H1 (cell line): ENCODE measurements around the gene API5. TPM values are rescaled to one million over a fixed set of nuclear protein-coding genes. Genes with fewer than 3 reads are reported as not detected.

Experiments used
- CTCF ChIA-PET: fragments of 300-600 bp; sonication (Branson Sonifier 250); formaldehyde crosslinking; loops from one replicate; lab custom pipeline; 2021; ENCODE audit not compliant: partially characterized antibody; lab: Charles Lee
- POLR2A ChIA-PET: fragments of 300-600 bp; sonication (Branson Sonifier 250); formaldehyde crosslinking; loops from one replicate; lab custom pipeline; 2021; ENCODE audit warnings: inconsistent platforms; ENCODE audit not compliant: partially characterized antibody; lab: Charles Lee
- DNase-seq, 2 experiments: peaks; one replicate each; pipeline versions ENCODE4 v3.0.0 to v3.0.0-alpha.2; 2010 to 2022; ENCODE audit warnings: low spot score in 2 of 2, low read depth in 1 of 2, mixed read lengths in 1 of 2
- FAIRE-seq: peaks from 2 replicates; lab custom pipeline; 2011; peaks lifted over from hg19 to GRCh38; lab: Jason Lieb, UNC
- H2AFZ ChIP-seq: 2 replicates; pipeline ENCODE4 v1.8.1; 2012; ENCODE audit warnings: low read length, inconsistent platforms
- H2AK5ac ChIP-seq: 2 replicates; pipeline ENCODE4 v1.6.1; 2013; ENCODE audit warnings: low read depth, low read length
- H2BK120ac ChIP-seq: replicated peaks from 2 replicates; pipeline ENCODE3; 2013; ENCODE audit warnings: low read depth, low read length, inconsistent platforms
- H2BK12ac ChIP-seq: 2 replicates; pipeline ENCODE4 v1.6.1; 2013; ENCODE audit warnings: low read depth, low read length
- H2BK15ac ChIP-seq: 2 replicates; pipeline ENCODE4 v1.6.1; 2013; ENCODE audit warnings: low read length
- H2BK20ac ChIP-seq: 2 replicates; pipeline ENCODE4 v1.6.1; 2013; ENCODE audit warnings: low read length
- H2BK5ac ChIP-seq: 2 replicates; pipeline ENCODE4 v1.6.1; 2013; ENCODE audit warnings: low read depth, low read length
- H3K14ac ChIP-seq: 2 replicates; pipeline ENCODE4 v1.6.1; 2013; ENCODE audit warnings: inconsistent platforms; ENCODE audit not compliant: insufficient read length
- H3K18ac ChIP-seq: 2 replicates; pipeline ENCODE4 v1.6.1; 2013; ENCODE audit warnings: low read length; ENCODE audit errors: extremely low read depth
- H3K23ac ChIP-seq: 2 replicates; pipeline ENCODE4 v1.6.1; 2013; ENCODE audit warnings: inconsistent platforms; ENCODE audit not compliant: insufficient read length
- H3K23me2 ChIP-seq: 2 replicates; pipeline ENCODE4 v1.6.1; 2013; ENCODE audit warnings: low read depth, low read length
- H3K27ac ChIP-seq: 2 replicates; pipeline ENCODE4 v1.6.1; 2011; ENCODE audit warnings: low read depth, low read length, inconsistent platforms
- H3K27me3 ChIP-seq, 4 experiments: replicated peaks in 1 of 4; 1 replicate in 1 of 4; 2 replicates in 3 of 4; pipeline versions ENCODE4 v1.6.1 to v1.8.1; 2011 to 2013; ENCODE audit warnings: low read length in 3 of 4, mild to moderate bottlenecking in 3 of 4, inconsistent platforms in 2 of 4, mixed read lengths in 2 of 4, moderate library complexity in 1 of 4; ENCODE audit not compliant: control insufficient read depth in 3 of 4, insufficient read depth in 3 of 4; ENCODE audit errors: extremely low read depth in 1 of 4
- H3K36me3 ChIP-seq, 4 experiments: 2 replicates each; pipeline versions ENCODE4 v1.6.1 to v1.8.1; 2011 to 2013; ENCODE audit warnings: mild to moderate bottlenecking in 4 of 4, low read length in 3 of 4, moderate library complexity in 2 of 4, control low read depth in 1 of 4, inconsistent platforms in 1 of 4; ENCODE audit not compliant: insufficient read depth in 4 of 4, control insufficient read depth in 2 of 4
- H3K4ac ChIP-seq: replicated peaks from 2 replicates; pipeline ENCODE3; 2013; ENCODE audit warnings: low read length, low read depth, mixed read lengths, inconsistent platforms; ENCODE audit not compliant: insufficient read length
- H3K4me1 ChIP-seq, 4 experiments: replicated peaks in 1 of 4; 1 replicate in 1 of 4; 2 replicates in 3 of 4; pipeline versions ENCODE4 v1.6.1 to v1.8.1; 2011 to 2013; ENCODE audit warnings: low read length in 3 of 4, inconsistent platforms in 2 of 4, mixed read lengths in 1 of 4; ENCODE audit not compliant: insufficient read depth in 4 of 4, control insufficient read depth in 3 of 4
- H3K4me2 ChIP-seq, 2 experiments: 2 replicates each; pipeline versions ENCODE4 v1.6.1 to v1.8.1; 2011 to 2013; ENCODE audit warnings: low read depth in 2 of 2, low read length in 2 of 2, control low read depth in 1 of 2, inconsistent platforms in 1 of 2, mild to moderate bottlenecking in 1 of 2; ENCODE audit not compliant: insufficient read depth in 1 of 2
- H3K4me3 ChIP-seq, 4 experiments: fragments of 200-600, 300-600 bp in 1 of 4; sonication (generic), shearing (Covaris generic), sonication (Bioruptor Twin) in 1 of 4; 2 replicates each; pipeline versions ENCODE4 v1.5.1 to v1.8.1; 2011 to 2016; ENCODE audit warnings: low read length in 4 of 4, low read depth in 3 of 4, control low read depth in 2 of 4, inconsistent platforms in 2 of 4, mild to moderate bottlenecking in 2 of 4, mixed read lengths in 1 of 4, moderate library complexity in 1 of 4; ENCODE audit not compliant: insufficient read depth in 2 of 4; ENCODE audit errors: extremely low read depth in 1 of 4
- H3K56ac ChIP-seq: replicated peaks from 2 replicates; pipeline ENCODE3; 2013; ENCODE audit warnings: low read depth, mild to moderate bottlenecking, mixed read lengths, low read length, inconsistent platforms; ENCODE audit not compliant: insufficient read length
- H3K79me1 ChIP-seq: 2 replicates; pipeline ENCODE4 v1.6.1; 2013; ENCODE audit warnings: low read depth, low read length, control low read depth
- H3K79me2 ChIP-seq, 2 experiments: 2 replicates each; pipeline versions ENCODE4 v1.6.1 to v1.8.1; 2012 to 2013; ENCODE audit warnings: low read length in 2 of 2, mild to moderate bottlenecking in 2 of 2, inconsistent platforms in 1 of 2; ENCODE audit not compliant: insufficient read depth in 2 of 2, control insufficient read depth in 1 of 2
- H3K9ac ChIP-seq, 4 experiments: replicated peaks in 1 of 4; 1 replicate in 1 of 4; 2 replicates in 3 of 4; pipeline versions ENCODE4 v1.6.1 to v1.8.1; 2011 to 2013; ENCODE audit warnings: low read depth in 3 of 4, low read length in 3 of 4, control low read depth in 2 of 4, mild to moderate bottlenecking in 2 of 4, moderate library complexity in 2 of 4, inconsistent platforms in 1 of 4; ENCODE audit errors: extremely low read depth in 1 of 4
- H3K9me3 ChIP-seq, 2 experiments: 2 replicates each; pipeline versions ENCODE4 v1.6.1 to v1.8.1; 2012 to 2013; ENCODE audit warnings: mild to moderate bottlenecking in 2 of 2, moderate library complexity in 2 of 2, control low read depth in 1 of 2, inconsistent platforms in 1 of 2, low read depth in 1 of 2, low read length in 1 of 2, mixed read lengths in 1 of 2; ENCODE audit not compliant: insufficient read depth in 2 of 2
- H4K20me1 ChIP-seq, 2 experiments: replicated peaks in 1 of 2; 2 replicates each; pipeline versions ENCODE3 to v1.8.1; 2011 to 2013; ENCODE audit warnings: inconsistent platforms in 2 of 2, low read length in 2 of 2, mild to moderate bottlenecking in 1 of 2; ENCODE audit not compliant: insufficient read depth in 2 of 2, control insufficient read depth in 1 of 2
- H4K5ac ChIP-seq: 2 replicates; pipeline ENCODE4 v1.6.1; 2013; ENCODE audit warnings: low read length, low read depth, mixed read lengths, inconsistent platforms; ENCODE audit not compliant: insufficient read length
- H4K8ac ChIP-seq: 2 replicates; pipeline ENCODE4 v1.8.0; 2013; ENCODE audit warnings: mild to moderate bottlenecking, moderate library complexity, low read length, inconsistent platforms; ENCODE audit not compliant: insufficient read depth; ENCODE audit errors: extremely low read depth
- H4K91ac ChIP-seq: replicated peaks from 2 replicates; pipeline ENCODE3; 2013; ENCODE audit warnings: low read length, mixed read lengths, inconsistent platforms; ENCODE audit not compliant: insufficient read length
- CBX5 ChIP-seq: fragments of 300-800, 300-1000 bp; sonication (generic); IDR thresholded peaks from 2 replicates; pipeline ENCODE4 v1.7.1; 2016; ENCODE audit warnings: antibody characterized with exemption, low read length, low read depth
- GABPA ChIP-seq: IDR thresholded peaks from 2 replicates; pipeline ENCODE4 v1.6.1; 2011; ENCODE audit warnings: mild to moderate bottlenecking, low read length, moderate library complexity, borderline replicate concordance; ENCODE audit not compliant: insufficient read depth
- JUN ChIP-seq: IDR thresholded peaks from 2 replicates; pipeline ENCODE4 v1.6.1; 2011; ENCODE audit warnings: low read depth, mild to moderate bottlenecking, improper control_type of control experiment, low read length
- RXRA ChIP-seq: IDR thresholded peaks from 2 replicates; pipeline ENCODE4 v1.6.1; 2011; ENCODE audit warnings: low read depth, mild to moderate bottlenecking, low read length, moderate library complexity; ENCODE audit not compliant: insufficient read depth
- SIX5 ChIP-seq: IDR thresholded peaks from 2 replicates; pipeline ENCODE4 v1.6.1; 2011; ENCODE audit warnings: mild to moderate bottlenecking, low read depth, low read length
- SP1 ChIP-seq: IDR thresholded peaks from 2 replicates; pipeline ENCODE4 v1.6.1; 2011; ENCODE audit warnings: low read depth, low read length
- TAF1 ChIP-seq: IDR thresholded peaks from 2 replicates; pipeline ENCODE4 v1.6.1; 2011; ENCODE audit warnings: mild to moderate bottlenecking, low read depth, low read length
- WGBS, 2 experiments: shearing (Covaris generic) in 1 of 2; methylation state at CpG; one replicate each; pipeline versions ENCODE4 v1.1.6 to v1.1.7; 2013 to 2015; ENCODE audit warnings: low lambda C conversion rate in 2 of 2, mixed read lengths in 2 of 2, inconsistent platforms in 1 of 2, low coverage in 1 of 2, missing lambda C conversion rate in 1 of 2; ENCODE audit not compliant: insufficient replicate concordance in 2 of 2, insufficient coverage in 1 of 2, insufficient read length in 1 of 2; ENCODE audit errors: extremely low coverage in 1 of 2, missing lambda C conversion rate in 1 of 2; 5-methylcytosine and 5-hydroxymethylcytosine counted together
- polyA plus RNA-seq, 7 experiments: library from polyadenylated mRNA; depleted of rRNA in 3 of 7; stranded (reverse) in 5 of 7; unstranded in 2 of 7; fragments of >200 nt in 5 of 7; fragments of 200-250 nt in 2 of 7; gene quantifications; 1 replicate in 5 of 7; 2 replicates in 1 of 7; 4 replicates in 1 of 7; pipeline versions ENCODE4 v1.2.1 to v1.2.3, GENCODE V29; 2011 to 2013; ENCODE audit warnings: missing spikeins in 2 of 7, mixed read lengths in 2 of 7
- total RNA-seq: library from RNA; stranded (reverse); fragmentation: NEBNext Ultra II Directional; extraction: Animal tissue kit (Norgen Biotek cat#: 25700); gene quantifications from 2 replicates; pipeline ENCODE4 v1.2.1, GENCODE V29; 2021

The API5 gene
- total and polyA plus RNA-seq, 2 of the 8 experiments (the other 6 are each of a cell fraction or from before 2014, with no cell fraction given), result 39.1 to 155 TPM

- Histone ChIP-seq H4K91ac (no peak overlapping the region), H3K23me2 (no peaks in the 10 kb centered on the region), H3K79me2 (peaks cover 39 to 96% of the 10 kb centered on the region in 2 experiments), H4K8ac (no peak overlapping the region), H3K23ac (no peak overlapping the region), H3K9ac (no peak overlapping the region), H2BK5ac (no peak overlapping the region), H3K56ac (no peak overlapping the region), H2BK120ac (no peak overlapping the region), H3K4me2 (no peak overlapping the region), H3K4ac (no peak overlapping the region), H3K36me3 (peaks cover 0 to 14% (median 0%) of the 10 kb centered on the region in 4 experiments; a peak in 3 of 8 replicates), H2AFZ (no peak overlapping the region), H4K5ac (no peak overlapping the region), H2BK12ac (no peak overlapping the region), H3K27ac (no peak overlapping the region), H3K79me1 (peaks cover 11% of the 10 kb centered on the region), H3K18ac (no peak overlapping the region), H3K27me3 (no peaks in the 10 kb centered on the region), H3K4me1 (no peaks in the 10 kb centered on the region), H2AK5ac (no peak overlapping the region), H3K4me3 (no peak overlapping the region), H3K9me3 (no peaks in the 10 kb centered on the region), H2BK20ac (no peak overlapping the region), H2BK15ac (no peak overlapping the region), H4K20me1 (peaks cover 4 to 17% of the 10 kb centered on the region in 2 experiments), H3K14ac (no peak overlapping the region)
- DNase-seq (no peak), FAIRE-seq (no peak)
- CTCF ChIA-PET, result interaction anchor here (0.6 to 1.0 kb wide), 2 partner anchors 31 to 622 kb away, joined by 3 to 4 read pairs; no protein-coding TSS in a partner anchor
- POLR2A ChIA-PET, result interaction anchor here (1.0 to 1.9 kb wide), 3 partner anchors 8 to 14 kb away, joined by 3 to 5 read pairs (median 4); partner anchors contain the start of gene TTC17
- TF ChIP-seq RXRA, result no peak
- no peak for TF ChIP-seq GABPA
- no peak for TF ChIP-seq JUN
- TF ChIP-seq SIX5, result no peak
- no peak for TF ChIP-seq TAF1
- no peak for TF ChIP-seq CBX5
- TF ChIP-seq SP1, result no peak
- 86% methylated on average over 5 of the region's 5 CpGs; no CpG with 5 or more reads in 1 of the 2 experiments for WGBS, 2 experiments
Observed at GRCh38 chr11:43366677-43367076, 54.9 kb downstream of the API5 start.
